Stomach (tissue), 9 donors: ENCODE measurements around the gene LRIT2. TPM values are rescaled to one million over a fixed set of nuclear protein-coding genes. Genes with fewer than 3 reads are reported as not detected.
"Not testable (repeated sequence)": the region's sequence is repeated elsewhere in the genome, so short reads cannot be mapped to it uniquely, and the experiment has no call there.

Source experiments
- DNase-seq, 2 donors: peaks; one replicate each; pipeline versions ENCODE4 v3.0.0 to v3.0.0-alpha.2; 2013 to 2019
- H3K27ac ChIP-seq, 5 donors: fragments of 200-600 bp in 4 of 5; sonication (generic) in 4 of 5; one replicate each; pipeline ENCODE4 v1.5.1; 2013 to 2019; ENCODE audit warnings: mild to moderate bottlenecking in 1 of 5, moderate library complexity in 1 of 5
- H3K27me3 ChIP-seq, 3 donors: fragments of 200-600 bp; sonication (generic); one replicate each; pipeline ENCODE4 v1.5.1; 2017 to 2019; ENCODE audit warnings: mixed run types in 1 of 3
- H3K36me3 ChIP-seq, 4 donors: fragments of 200-600 bp; sonication (generic); 1 replicate in 3 of 4; 2 replicates in 1 of 4; pipeline ENCODE4 v1.5.1; 2016 to 2019
- H3K4me1 ChIP-seq, 4 donors: fragments of 200-600 bp; sonication (generic); one replicate each; pipeline ENCODE4 v1.5.1; 2016 to 2019
- H3K4me3 ChIP-seq, 4 donors: fragments of 200-600 bp; sonication (generic) in 3 of 4; one replicate each; pipeline ENCODE4 v1.5.1; 2016 to 2019; ENCODE audit warnings: mild to moderate bottlenecking in 1 of 4
- H3K9me3 ChIP-seq, 4 donors: fragments of 200-600 bp; sonication (generic); one replicate each; pipeline ENCODE4 v1.5.1; 2016 to 2019
- EP300 ChIP-seq: sonication (generic); formaldehyde crosslinking; IDR thresholded peaks from one replicate; pipeline ENCODE4 v1.6.1; 2017; ENCODE audit warnings: antibody characterized with exemption
- POLR2A ChIP-seq, 4 donors: fragments of 450-650 bp; IDR thresholded peaks; one replicate each; pipeline ENCODE4 v1.6.1; 2016; ENCODE audit warnings: antibody characterized with exemption in 4 of 4, control low read depth in 2 of 4, mild to moderate bottlenecking in 1 of 4, moderate library complexity in 1 of 4
- POLR2AphosphoS5 ChIP-seq, 3 donors: sonication (generic); formaldehyde crosslinking; IDR thresholded peaks; one replicate each; pipeline ENCODE4 v1.6.1; 2016; ENCODE audit warnings: antibody characterized with exemption in 3 of 3
- WGBS, 5 donors: extraction: QIAGEN DNeasy Blood & Tissue Kit in 3 of 5; methylation state at CpG; one replicate each; pipeline versions ENCODE4 v1.1.5 to v1.1.7; 2013 to 2018; 5-methylcytosine and 5-hydroxymethylcytosine counted together
- intact Hi-C: fragments of 100-400 bp; cut with DNase I; formaldehyde crosslinking; loops from one replicate; pipeline ENCODE4 v1.15.1; 2023; ENCODE audit warnings: low total_unique reads
- polyA plus RNA-seq, 3 donors: library from polyadenylated mRNA; stranded (reverse); fragments of 200-250 nt; gene quantifications; one replicate each; pipeline ENCODE4 v1.2.3, GENCODE V29; 2013
- total RNA-seq, 5 donors: library from RNA; depleted of rRNA; stranded (reverse); fragments of >200 nt; gene quantifications; one replicate each; pipeline versions ENCODE4 v1.1.0 to v1.2.3, GENCODE V29; 2014 to 2016
- TF ChIP-seq, protein P1 (sequence below), 7 experiments: fragments of 450-650 bp in 4 of 7; fragments of 200-600 bp in 3 of 7; sonication (generic) in 3 of 7; IDR thresholded peaks; one replicate each; pipeline ENCODE4 v1.5.1; 2016 to 2019; ENCODE audit warnings: antibody characterized with exemption in 7 of 7, control low read depth in 2 of 7, mild to moderate bottlenecking in 1 of 7
- donor health status: healthy with polysubstance abuse.
- donor health status: Bipolar disorder and iron deficiency.
- donor health status: healthy.

The LRIT2 gene
- total and polyA plus RNA-seq, 8 donors: not detected

DNA sequence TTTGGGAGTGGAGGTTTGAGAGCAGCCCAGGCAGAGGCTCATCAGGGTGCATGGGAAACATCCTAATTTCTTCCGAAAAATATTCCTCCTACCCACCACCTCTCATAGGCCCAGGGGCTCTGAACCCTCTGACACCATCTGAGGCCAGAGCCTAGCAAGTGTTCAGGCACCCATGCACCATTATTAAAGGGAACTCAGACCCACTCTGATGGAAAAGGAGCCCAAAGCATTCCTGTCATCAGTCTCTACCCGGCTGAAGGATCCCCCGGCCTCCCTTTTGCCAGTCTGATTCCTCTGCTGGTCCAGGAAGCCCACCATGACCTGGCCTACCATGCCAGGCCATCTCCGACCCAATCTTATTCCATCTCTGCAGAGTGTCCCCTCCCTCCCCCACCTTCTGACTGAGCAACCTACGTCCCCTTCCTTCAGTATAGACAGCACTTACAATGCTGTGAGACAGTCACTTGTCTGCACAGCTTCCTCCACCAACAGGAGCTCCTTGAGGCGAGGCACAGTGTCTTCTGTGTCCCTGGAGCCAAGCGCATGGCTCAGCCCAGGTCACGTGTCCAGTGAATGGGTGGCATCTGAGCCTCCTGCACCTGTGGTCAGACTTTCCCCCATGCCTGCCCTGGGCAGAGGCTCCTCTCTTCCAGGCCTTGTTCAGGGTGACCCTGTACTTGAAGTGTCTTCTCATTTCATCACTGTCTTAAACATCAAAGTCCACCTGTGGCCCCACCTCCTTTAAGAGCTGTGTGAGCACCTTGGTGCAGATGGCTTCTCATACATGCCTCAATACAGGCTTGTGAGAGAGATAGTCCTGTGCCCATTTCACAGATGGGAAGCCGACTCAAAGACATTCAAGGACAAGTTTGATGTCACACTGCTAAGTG, 52.6 kb downstream of the LRIT2 start:
- Histone ChIP-seq H3K9me3 (peaks cover 0 to 7% (median 0%) of the 10 kb centered on the region in 4 donors), H3K36me3 (no peaks in the 10 kb centered on the region), H3K27ac (no peak overlapping the region), H3K4me1 (no peaks in the 10 kb centered on the region), H3K4me3 (no peak overlapping the region), H3K27me3 (no peaks in the 10 kb centered on the region)
- DNase-seq: no peak
- TF ChIP-seq EP300 (no peak), POLR2AphosphoS5 (IDR thresholded peaks at IDR 0.05) (no peak), POLR2A (IDR thresholded peaks at IDR 0.05) (no peak)
- TF ChIP-seq, protein P1, sequence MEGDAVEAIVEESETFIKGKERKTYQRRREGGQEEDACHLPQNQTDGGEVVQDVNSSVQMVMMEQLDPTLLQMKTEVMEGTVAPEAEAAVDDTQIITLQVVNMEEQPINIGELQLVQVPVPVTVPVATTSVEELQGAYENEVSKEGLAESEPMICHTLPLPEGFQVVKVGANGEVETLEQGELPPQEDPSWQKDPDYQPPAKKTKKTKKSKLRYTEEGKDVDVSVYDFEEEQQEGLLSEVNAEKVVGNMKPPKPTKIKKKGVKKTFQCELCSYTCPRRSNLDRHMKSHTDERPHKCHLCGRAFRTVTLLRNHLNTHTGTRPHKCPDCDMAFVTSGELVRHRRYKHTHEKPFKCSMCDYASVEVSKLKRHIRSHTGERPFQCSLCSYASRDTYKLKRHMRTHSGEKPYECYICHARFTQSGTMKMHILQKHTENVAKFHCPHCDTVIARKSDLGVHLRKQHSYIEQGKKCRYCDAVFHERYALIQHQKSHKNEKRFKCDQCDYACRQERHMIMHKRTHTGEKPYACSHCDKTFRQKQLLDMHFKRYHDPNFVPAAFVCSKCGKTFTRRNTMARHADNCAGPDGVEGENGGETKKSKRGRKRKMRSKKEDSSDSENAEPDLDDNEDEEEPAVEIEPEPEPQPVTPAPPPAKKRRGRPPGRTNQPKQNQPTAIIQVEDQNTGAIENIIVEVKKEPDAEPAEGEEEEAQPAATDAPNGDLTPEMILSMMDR (IDR thresholded peaks at IDR 0.05): no peak
- 84 to 92% (median 87%) methylated on average over 8 to 9 of the region's 9 CpGs for WGBS, 5 donors
- intact Hi-C loops: no loop called here

DNA sequence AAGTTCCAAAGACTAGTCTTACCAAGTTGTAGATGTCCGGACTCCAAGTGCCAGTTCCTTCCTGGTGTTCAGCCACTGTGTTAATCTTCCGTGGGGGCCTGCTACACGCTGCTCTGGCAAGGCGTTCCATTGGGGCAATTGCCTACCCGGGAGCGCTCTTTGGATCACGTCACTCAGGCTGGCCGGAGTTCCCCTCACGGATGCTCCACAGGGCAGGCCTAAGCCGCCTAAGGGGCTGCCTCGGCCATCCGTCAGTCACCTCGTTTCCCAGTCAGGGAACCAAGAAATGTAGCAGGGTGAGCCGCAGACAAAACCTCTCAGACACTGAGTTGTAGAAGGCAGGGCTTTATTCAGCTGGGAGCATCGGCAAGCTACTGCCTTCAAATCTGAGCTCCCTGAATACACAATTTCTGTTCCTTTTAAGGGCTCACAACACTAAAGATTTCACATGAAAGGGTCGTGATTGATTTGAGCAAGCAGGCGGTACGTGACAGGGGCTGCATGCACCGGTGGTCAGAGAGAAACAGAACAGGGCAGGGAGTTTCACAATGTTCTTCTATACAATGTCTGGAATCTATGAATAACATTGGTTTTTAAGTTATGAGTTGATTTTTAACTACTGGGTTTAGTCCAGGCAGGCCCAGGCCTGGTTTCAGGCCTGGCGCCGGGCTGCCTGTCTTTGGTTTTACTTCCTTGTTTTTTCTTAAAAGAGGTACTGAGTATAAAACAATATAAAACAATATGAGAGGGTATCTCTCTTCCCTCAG, 53.5 kb downstream of the LRIT2 start:
- DNase-seq, H3K36me3 ChIP-seq, intact Hi-C loops, H3K27ac ChIP-seq, H3K27me3 ChIP-seq, H3K4me1 ChIP-seq, H3K4me3 ChIP-seq: not testable (repeated sequence)
- WGBS, 5 donors: 69 to 87% (median 84%) methylated on average over 11 to 20 of the region's 21 CpGs
- peaks cover 0 to 15% (median under 1%) of the 10 kb centered on the region in 4 donors for H3K9me3 ChIP-seq

DNA sequence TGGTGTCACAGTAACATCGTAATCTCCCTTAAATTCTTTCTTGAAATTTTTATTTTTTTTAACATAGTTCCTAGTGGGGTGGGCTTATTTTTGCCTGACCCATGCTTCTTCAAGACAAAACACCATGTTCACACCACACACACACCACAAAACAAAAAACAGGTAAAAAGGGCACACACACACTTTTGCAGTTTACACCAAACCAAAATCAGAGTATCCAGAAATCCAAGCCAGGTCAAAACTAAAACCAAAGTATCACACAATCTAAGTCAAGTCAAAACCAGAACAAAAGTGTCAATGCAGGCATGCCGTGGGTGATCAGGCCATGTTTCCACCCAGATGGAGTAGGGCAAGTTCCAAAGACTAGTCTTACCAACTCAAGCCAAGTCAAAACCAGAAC, 54.1 kb downstream of the LRIT2 start:
- 73 to 94% (median 78%) methylated on average over 2 of the region's 2 CpGs for WGBS, 5 donors
- H3K9me3 ChIP-seq: peaks cover 0 to 17% (median 3%) of the 10 kb centered on the region in 4 donors
- H3K36me3 ChIP-seq, H3K27ac ChIP-seq, H3K4me1 ChIP-seq, H3K4me3 ChIP-seq, H3K27me3 ChIP-seq, DNase-seq, intact Hi-C loops: not testable (repeated sequence)

Other genes with a start within 250 kb of the LRIT2 start
- 100 to 1,000 TPM in 2 of 5 donors, 10 to 100 TPM in 3; 17.5 to 186 (median 97.3) TPM for gene GHITM, start 86.0 kb downstream of the LRIT2 start, total RNA-seq
- 100 to 1,000 TPM; 104 to 170 (median 161) TPM for gene GHITM, start 86.0 kb downstream of the LRIT2 start, polyA plus RNA-seq
- gene GPR15LG, start 51.7 kb downstream of the LRIT2 start, total RNA-seq: 1 to 10 TPM in 1 of 5 donors, not detected in 4; 7.5 TPM
- 10 to 100 TPM in 1 of 3 donors, under 1 TPM in 1, not detected in 1; 0.92 to 82.4 TPM for gene GPR15LG, start 51.7 kb downstream of the LRIT2 start, polyA plus RNA-seq
- 10 to 100 TPM in 1 of 5 donors, under 1 TPM in 1, not detected in 3; 0.18 to 77.6 TPM for gene CDHR1, start 31.0 kb downstream of the LRIT2 start, total RNA-seq
- 1 to 10 TPM in 1 of 3 donors, under 1 TPM in 1, not detected in 1; 0.06 to 6.8 TPM for gene CDHR1, start 31.0 kb downstream of the LRIT2 start, polyA plus RNA-seq
- not detected for gene LRIT1, start 16.0 kb upstream of the LRIT2 start, total RNA-seq
- gene LRIT1, start 16.0 kb upstream of the LRIT2 start, polyA plus RNA-seq: not detected
- gene RGR, start 19.5 kb upstream of the LRIT2 start, total RNA-seq: not detected
- 1 to 10 TPM in 1 of 3 donors, under 1 TPM in 1, not detected in 1; 0.18 to 2.7 TPM for gene RGR, start 19.5 kb upstream of the LRIT2 start, polyA plus RNA-seq
- 10 to 100 TPM in 4 of 5 donors, 1 to 10 TPM in 1; 7.0 to 87.9 (median 46.3) TPM for gene CCSER2, start 103.0 kb upstream of the LRIT2 start, total RNA-seq
- 10 to 100 TPM in 2 of 3 donors, 1 to 10 TPM in 1; 8.7 to 20.9 (median 10.1) TPM for gene CCSER2, start 103.0 kb upstream of the LRIT2 start, polyA plus RNA-seq